Stimulated activated CD8-positive, alpha-beta memory T cell treated with anti-CD3 and anti-CD28 coated beads, Interleukin-7, amount 100 ng/mL, for 24 hours (primary cell): ENCODE data around the gene TFDP1.
"Not testable (repeated sequence)": the region's sequence is repeated elsewhere in the genome, so short reads cannot be mapped to it uniquely, and the experiment has no call there.

ENCODE experiments used
- DNase-seq: peaks from one replicate; pipeline ENCODE4 v3.0.0-alpha.2; 2020; ENCODE audit warnings: low read depth

Gene TFDP1

DNA sequence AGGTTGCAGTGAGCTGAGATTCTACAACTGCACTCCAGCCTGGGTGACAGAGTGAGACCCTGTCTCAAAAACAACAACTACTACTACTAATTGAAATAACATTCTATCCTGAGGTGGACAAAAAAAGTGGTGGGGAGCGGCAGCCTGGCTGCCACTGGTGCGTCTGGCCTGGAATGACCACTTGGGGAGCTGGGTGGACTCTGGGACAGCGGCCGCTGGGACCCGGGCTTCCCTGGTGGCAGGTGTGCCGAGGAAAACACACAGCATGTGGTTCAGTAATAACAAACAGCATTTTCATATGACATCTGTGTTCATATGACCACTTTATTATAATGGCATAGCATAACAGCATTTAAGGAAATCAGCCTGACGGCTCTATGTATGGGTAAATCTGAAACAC lies 33.9 kb downstream of the TFDP1 start:
- no peak for DNase-seq

DNA sequence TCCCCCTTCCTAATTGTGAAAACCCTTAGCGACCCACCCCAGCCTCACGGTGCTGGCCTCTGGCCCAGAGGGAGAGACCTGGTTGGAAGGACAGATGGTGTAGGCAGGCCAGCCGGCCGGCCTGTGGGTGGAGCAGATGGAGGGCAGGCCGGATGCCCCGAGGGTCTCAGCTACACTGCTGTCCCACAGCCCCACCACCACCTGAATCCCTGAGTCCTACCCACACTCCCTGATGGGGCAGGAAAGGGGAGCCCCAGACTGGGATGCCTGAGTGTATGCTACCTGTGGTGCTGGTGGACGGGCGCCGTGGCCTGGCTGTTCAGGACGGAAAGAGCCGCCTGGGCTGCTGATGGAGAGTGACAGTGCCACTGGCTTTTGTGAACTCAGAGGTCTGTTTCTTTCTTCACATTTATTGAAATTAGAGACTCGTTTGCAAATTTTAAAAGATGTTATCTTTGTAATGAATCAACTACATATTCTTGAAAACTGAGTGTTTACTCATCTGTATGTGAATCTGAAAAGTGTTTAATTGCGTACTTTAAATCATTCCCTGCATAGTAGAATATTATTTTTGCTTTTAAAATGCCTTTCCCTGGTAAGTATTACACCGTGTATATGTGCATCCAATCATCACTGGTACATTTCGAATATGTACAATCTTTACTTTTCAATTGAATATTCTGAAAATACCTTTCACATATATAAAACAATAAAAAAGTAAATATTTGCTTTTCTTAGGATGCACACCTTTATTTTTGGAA lies 35.7 kb downstream of the TFDP1 start:
- no peak for DNase-seq

DNA sequence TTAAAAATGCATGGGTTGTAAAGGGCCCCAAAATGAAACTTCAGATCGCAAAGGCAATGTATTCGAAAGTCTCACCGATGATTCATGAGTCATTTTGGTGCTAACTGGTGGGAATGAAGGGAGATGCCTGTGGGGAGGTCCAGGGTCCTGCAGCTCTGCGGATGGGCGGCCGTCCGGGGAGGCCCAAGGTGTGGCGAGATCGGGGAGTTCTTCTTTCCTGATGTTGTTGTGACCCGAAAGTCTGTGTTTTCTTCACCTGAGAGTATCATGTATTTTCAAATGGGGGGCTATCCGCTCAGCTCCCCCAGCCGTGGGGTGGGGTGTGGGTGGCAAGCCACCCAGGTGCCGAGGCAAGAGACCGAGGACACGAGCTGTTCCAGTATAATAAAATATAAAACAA lies 36.5 kb downstream of the TFDP1 start:
- no peak for DNase-seq

DNA sequence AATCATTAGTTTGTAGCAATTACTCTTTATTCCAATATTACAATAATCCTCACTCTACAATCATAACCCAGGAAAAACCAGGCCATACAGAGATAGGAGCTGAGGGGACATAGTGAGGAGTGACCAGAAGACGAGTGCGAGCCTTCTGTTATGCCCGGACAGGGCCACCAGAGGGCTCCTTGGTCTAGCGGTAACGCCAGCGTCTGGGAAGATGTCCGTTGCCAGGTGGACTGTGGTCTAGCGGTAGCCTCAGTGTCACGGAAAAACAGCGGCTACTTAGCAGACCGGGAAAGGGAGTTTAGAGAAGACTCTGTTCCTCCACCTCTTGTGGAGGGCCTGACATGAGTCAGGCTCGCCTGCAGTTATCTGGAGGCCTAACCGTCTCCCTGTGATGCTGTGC lies 36.9 kb downstream of the TFDP1 start:
- not testable (repeated sequence) for DNase-seq

DNA sequence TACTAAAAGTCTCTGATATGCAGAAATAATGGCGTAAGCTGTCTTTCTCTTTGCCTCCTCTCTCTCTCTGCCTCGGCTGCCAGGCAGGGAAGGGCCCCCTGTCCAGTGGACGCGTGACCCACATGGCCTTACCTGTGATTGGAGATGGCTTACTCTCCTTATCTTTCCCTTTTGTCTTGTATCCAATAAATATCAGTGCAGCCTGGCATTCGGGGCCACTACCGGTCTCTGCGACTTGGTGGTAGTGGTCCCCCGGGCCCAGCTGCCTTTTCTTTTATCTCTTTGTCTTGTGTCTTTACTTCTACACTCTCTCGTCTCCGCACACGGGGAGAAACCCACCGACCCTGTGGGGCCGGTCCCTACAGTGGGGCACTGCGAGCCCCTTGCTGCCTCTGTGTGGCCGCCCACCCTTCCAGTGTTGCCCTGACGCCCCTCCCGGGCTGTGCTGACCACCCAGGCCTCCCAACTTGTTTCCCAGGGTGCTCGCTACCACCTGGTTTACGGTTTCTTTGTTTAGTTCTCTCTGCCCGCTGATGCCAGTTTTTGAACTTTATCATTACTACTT lies 37.5 kb downstream of the TFDP1 start:
- DNase-seq = not testable (repeated sequence)

DNA sequence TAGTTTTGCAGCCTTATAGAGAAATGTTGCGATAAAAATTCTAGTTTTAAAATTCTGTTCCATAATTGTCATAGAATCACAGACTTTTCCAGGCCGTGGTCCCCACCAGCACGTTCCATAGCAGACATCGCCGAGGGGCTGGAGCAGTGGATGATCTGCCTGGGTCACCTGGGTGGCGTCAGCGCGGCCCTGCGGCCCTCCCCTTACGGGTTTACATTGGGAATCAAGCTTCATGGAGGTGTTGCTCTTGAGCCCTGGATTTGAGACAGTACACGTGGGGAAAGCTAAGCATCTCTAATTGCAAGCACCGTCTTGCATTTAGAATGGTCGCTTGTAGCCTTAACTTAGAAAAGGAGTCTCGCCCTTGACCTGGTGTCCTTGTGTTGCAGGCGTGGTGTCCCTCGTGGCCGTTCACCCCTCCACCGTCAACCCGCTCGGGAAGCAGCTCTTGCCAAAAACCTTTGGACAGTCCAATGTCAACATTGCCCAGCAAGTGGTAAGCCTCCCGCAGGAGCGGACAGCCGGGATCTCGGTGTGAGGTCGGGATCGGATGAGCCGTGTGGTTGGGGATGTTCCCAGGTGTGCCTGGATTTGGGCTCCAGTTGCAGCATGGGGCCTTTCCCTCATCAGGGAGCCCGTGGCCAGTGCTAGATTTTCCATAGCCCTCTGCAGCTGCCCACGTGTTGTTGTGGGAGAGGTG lies 38.4 kb downstream of the TFDP1 start:
- no peak for DNase-seq

DNA sequence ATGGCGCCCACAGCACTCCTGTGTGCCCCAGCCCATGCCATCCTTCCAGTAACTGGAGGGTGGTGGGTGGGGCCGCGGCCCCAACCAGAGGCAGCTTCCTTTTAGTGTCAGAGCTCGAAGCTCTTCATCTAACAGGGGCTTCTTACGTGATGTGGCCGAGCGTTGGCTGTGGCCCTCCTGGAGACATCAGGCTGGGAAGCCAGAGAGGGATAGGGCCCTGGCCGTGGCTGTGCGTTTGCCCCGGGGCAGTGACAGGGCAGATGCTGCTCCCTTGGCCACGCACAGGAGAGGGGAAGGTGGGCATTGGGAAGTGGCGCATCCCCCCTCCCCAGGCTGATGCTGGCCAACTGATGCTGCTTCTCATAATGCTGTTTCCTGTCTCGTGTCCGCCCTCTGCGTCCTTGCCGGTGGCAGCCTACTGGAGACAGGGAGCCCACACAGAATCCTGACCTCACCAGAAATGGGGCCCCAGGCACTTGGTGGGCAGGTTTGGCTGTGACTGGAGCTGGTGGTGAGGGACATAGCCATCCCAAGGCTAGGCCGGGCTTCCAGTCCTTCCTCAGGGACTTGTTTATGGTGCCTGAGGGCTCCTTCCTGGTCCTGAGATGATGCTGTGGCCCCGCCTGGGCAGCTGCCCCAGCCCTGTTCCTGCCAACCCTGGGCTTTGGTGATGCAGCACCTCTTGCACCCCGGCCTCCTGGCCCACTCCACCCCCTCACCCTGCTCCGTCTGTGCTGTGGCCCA lies 39.1 kb downstream of the TFDP1 start:
- no peak for DNase-seq

DNA sequence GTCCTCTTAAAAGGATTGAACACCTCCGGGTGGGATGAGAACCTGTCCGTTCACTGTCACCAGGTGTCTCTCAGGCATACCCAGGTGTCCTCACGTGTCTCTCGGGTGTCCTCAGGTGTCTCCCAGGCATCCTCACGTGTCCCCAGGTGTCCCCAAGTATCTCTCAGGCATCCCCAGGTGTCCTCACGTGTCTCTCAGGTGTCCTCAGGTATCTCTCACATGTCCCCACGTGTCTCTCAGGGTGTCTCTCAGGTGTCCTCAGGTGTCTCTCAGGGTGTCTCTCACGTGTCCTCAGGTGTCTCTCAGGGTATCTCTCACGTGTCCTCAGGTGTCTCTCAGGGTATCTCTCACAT lies 39.7 kb downstream of the TFDP1 start:
- no peak for DNase-seq

DNA sequence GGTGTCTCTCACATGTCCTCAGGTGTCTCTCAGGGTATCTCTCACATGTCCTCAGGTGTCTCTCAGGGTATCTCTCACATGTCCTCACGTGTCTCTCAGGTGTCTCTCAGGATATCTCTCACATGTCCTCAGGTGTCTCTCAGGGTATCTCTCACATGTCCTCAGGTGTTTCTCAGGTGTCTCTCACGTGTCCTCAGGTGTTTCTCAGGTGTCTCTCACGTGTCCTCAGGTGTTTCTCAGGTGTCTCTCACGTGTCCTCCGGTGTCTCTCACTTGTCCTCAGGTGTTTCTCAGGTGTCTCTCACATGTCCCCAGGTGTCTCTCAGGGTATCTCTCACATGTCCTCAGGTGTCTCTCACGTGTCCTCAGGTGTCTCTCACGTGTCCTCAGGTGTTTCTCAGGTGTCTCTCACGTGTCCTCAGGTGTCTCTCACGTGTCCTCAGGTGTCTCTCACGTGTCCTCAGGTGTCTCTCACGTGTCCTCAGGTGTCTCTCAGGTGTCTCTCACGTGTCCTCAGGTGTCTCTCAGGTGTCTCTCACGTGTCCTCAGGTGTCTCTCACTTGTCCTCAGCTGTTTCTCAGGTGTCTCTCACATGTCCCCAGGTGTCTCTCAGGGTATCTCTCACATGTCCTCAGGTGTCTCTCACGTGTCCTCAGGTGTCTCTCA lies 40.2 kb downstream of the TFDP1 start:
- not testable (repeated sequence) for DNase-seq

DNA sequence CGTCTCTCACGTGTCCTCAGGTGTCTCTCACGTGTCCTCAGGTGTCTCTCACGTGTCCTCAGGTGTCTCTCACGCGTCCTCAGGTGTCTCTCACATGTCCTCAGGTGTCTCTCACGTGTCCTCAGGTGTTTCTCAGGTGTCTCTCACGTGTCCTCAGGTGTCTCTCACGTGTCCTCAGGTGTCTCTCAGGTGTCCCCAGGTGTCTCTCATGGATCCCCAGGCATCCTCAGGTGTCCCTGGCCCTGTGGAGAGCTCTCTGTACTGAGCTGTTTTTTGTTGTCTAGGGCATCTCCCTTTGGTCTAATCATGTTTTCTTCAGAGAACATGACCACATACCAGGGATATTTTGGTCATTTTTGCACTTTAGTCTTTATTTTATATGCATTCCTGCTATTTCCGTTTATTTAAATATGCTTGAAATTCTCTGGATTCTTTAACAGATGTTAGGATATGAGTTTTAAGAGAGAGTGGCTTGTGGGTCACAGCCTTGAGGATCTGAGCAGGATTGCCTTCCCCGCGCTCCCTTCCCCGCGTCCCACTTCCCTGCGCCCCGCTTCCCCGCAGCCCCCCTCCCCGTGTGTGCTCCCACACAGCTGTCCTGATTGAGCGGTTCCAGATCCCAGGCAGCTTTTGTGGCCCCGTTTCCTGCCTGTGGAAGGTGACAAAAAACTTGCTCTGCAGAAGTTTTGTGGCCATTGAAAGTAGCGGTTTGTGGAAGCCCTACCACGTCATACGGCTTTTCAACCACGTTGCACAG lies 41.6 kb downstream of the TFDP1 start:
- no peak for DNase-seq

DNA sequence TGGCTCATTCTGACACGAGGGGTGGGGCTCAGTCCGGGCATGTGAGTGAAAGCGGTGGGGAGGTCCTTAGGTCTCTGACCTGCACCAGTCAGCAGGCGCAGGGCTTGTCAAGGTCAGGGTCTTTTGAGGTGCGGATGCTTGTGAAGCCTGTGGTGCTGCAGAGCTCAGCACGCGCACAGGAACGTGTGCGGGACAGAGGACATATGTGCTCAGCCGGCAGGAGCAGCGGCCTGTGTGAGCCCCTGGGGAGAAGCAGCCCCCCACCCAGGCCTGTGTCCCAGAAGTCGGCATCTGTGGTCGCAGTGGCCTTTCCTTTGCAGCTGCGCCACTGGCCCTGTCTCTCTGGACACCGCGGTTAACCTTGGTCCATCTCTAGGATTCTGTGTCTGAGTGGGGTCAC lies 42.6 kb downstream of the TFDP1 start:
- DNase-seq = no peak

DNA sequence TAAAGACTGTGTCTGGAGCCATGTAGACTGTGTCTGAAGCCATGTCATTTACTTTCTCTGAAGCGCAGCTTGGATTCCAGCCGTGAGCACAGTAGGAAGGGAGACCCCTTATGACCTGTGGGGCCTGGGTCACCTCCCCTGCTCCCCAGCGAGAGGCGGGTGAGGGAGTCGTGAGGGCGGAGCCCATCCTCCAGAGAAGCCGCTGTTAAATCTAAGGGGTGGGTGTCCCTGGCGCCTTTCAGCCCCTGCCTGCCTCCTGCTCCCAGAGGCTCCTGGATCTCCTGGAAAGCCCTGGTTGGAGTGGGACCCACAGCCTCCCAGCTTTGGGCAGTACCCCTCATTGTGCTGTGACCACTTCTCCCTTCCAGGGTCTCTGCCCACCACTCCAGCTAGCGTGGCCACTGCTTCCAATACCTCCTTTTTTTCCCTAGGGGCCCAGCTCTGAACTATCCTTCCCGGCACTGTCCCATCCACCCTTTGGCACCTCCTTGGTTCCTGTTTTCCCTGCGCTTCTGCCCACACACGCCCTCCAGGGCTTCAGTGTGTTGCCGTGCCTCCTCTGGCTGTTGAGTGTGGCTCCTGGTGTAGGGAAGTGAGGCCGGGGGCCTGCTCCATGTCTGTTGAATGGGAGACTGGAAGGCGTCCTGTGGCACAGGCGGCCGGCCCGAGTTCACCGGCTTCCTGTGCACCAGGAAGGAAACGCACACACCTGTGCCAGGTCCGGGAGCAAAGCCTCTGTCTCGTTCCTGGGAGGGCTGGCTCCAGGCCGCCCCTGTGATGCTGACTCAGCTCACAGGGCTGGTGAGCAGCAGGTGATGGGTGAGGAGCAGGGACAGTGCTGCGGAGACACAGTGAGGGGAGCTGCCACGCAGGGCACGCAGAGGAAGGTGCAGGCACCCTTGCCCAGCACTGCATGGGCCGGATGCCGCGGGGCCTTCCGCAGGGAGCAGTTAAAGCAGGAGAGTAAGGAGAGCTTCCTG lies 44.0 kb downstream of the TFDP1 start:
- DNase-seq = no peak

DNA sequence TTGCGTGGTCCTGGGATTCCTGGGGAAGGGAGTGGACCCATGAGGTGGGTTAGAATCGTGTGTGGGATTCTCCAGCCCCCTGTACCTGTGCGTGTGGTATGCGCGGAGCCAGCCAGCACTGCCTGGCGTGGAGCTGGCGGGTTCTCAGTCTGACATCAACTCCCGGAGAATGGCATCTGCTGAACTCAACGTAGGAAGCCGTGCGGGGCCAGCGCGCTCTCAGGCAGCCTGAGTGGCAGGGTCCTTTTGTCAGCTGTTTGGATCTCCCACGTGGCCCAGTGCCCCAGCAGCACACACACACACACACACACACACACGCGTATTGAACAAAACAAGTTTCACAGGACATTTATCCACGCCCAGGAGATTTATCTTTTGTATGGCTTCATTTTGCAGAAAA lies 45.3 kb downstream of the TFDP1 start:
- no peak for DNase-seq

DNA sequence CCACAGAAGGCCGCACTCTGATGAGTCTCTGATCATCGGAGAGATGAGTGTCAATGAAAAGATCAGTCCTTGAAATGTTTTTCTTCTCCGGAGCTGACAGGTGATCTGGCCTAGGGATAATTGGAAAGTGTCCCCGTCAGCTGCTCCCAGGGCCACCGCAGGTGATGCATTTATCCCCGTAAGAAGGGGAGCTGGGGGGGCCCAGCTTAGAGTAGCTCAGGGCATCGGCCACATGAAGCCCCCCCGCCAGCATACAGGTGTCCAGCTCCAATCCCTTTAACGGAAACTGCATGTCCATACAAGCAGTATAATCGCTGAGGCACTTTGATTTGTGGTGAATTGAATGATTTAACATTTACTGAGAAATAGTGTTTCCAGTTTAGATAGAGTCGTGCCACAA lies 45.7 kb downstream of the TFDP1 start:
- DNase-seq = no peak

DNA sequence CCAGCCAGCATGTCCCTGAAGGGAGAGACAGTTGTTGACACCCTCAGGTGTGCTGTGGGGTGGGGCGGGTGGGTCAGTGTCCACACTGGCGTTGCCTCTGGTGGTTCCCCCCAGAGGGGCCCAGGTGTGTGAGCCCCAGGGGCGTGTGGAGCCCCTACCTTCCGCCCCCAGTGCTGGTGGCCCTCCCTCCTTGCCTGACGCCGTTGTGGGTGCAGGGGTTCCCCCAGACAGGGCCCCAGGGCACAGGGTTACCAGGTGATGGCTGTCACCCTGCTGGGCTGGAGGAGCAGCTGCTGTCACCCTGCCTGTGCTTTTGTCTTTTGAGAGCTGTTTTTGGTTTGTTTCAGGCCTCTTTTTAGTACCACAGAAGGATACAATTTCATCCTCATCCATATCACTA lies 46.3 kb downstream of the TFDP1 start:
- DNase-seq = no peak

DNA sequence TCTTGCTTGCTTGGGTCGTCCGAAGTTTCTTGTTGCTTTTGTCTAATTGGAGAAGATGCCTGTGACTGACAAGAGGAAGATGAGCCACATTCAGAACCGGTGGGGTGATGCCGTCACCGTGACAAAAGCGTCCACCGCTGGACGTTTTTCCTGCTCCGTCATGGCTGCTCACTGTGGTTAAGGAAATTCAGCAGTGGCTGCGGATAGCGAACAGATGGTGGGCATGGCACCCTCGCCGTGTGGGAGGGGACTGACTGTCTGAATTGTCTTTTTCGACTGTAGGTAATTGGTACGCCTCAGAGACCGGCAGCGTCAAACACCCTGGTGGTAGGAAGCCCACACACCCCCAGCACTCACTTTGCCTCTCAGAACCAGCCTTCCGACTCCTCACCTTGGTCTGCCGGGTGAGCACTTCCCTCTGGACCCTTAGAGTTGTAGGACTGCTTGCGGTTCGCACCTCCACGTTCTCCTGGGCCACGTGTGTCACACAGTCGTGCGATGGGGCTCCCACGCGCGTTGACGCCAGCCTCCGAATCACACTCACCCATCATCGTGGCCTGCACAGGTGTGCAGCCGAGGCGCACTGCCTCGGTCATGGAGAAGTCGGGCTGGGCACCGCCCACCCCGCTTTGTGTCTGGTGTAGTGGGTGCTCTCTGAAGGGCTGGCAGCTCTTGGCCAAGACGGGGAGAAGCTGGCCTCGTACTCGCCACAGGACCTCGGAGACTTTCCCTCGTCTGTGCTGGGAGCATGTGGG lies 47.0 kb downstream of the TFDP1 start:
- DNase-seq = no peak

DNA sequence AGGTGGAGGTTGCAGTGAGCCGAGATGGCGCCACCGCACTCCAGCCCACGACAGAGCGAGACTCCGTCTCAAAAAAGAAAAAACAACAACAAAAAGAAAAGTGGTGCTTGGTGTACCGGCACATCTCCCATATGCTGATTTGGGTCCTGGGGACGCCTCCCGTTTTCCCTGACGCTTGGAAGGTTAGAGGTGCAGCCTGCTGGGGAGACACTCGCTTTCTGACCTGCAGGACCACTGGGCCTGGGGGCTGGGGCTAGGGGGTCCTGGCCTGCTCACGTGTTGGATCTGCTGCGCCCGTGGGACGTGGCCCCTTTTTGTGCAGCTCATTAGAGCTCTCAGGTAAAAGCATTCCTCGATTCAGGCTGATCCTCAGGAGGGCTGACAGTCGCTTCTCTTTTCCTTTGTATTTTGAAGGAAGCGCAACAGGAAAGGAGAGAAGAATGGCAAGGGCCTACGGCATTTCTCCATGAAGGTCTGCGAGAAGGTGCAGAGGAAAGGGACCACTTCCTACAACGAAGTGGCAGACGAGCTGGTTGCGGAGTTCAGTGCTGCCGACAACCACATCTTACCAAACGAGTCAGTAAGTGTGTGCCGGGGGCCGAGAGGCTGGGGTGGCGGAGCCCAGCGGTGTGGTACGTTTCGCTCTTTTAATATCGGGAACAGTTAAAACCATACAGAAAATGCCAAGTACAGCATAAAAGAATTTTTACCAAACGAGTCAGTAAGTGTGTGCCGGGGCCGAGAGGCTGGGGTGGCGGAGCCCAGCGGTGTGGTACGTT lies 48.3 kb downstream of the TFDP1 start:
- DNase-seq = no peak

DNA sequence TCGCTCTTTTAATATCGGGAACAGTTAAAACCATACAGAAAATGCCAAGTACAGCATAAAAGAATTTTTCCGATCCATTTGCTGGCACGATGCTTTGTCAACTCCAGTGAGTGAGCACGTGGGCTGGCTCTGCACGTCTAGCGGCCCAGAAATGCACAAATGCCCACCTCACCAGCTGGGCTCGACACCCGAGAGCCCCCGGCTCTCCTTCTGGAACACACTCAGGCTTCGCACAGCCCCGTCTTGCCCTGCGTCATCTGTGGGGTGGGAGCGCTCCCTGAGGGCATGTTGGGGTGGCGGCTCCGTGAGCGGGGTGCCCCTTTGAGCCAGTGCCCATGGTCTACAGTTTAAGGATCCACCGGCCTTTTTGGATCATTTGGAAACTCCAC lies 48.9 kb downstream of the TFDP1 start:
- no peak for DNase-seq
